ENCODE results near the gene SREBF2.

SREBF2 gene

DNA sequence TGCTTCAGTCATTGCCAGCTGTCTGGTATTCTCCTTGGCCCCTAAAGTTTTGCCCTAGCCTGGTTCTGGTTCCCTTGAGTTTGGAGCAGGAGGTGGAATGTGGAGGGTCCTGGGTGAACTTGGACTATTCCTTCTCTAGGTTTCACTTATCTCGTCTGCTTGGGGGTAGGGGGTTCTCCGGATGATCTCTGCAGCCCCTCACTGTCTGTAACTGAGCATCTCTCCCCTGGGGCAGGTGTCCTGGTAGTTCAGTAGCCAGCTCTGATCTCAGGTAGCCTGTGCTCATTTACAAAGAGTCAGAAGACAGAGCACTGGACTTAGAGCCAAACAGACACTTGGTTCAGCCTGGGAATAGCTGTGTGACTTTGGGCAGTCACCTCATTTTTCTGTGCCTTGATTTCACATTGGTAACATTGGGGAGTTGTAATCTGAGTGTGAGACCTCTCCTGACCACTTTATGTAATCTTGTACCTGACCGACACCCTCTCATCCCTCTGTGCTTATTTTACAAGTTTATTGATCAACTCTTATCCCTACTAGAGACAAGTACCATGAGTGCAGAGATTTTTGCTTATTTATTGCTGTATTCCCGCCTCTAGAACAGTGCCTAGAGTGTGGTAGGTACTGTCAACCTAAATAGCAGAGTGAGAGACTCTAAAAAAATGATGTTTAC lies 31.6 kb upstream of the SREBF2 start:
- TF ChIP-seq CTCF (IDR thresholded peaks at IDR 0.05; ENCODE audit: low read depth, low read length, missing control alignments): no peak
- DNase-seq (ENCODE audit: low read depth): no peak
- H3K4me3 ChIP-seq (ENCODE audit: low read depth, low read length): peak overlapping the region; percentile 88

DNA sequence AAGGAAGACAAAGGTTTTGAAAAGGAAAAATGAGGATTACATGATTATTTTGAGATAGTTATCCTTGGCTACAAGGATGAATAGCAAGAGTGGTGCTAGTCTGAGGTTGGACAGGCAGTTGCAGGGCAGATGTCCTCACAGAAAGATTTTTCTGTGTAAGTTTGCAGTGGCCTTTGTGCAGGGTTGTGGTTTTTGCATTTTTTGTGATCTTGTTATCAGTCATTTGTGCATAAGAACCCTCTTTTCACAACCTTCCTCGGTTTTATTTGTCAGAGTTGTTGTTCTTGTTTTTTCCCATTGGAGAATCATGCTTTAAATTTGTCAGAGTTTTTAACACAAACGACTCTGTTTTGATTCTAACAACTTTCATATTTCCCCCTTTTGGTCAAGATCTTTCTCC lies 31.0 kb upstream of the SREBF2 start:
- no peak for DNase-seq (ENCODE audit: low read depth)
- no peak for TF ChIP-seq CTCF (IDR thresholded peaks at IDR 0.05; ENCODE audit: low read depth, low read length, missing control alignments)
- H3K4me3 ChIP-seq (ENCODE audit: low read depth, low read length): peak overlapping the region; percentile 88

DNA sequence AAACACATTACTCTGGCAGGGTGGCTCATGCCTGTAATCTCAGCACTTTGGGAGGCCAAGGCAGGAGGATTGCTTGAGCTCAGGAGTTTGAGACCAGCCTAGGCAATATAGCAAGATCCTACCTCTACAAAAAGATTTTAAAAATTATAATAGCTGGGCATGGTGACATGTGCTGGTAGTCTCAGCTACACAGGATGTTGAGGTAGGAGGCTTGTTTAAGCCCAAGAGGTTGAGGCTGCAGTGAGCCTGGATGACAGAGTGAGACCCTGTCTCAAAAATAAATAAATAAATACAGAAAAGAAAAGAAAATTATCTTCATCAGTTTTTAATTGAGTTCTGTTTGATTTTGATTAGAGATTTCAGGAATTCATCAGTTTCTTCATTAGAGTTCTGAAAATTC lies 27.3 kb upstream of the SREBF2 start:
- no peak for TF ChIP-seq CTCF (IDR thresholded peaks at IDR 0.05; ENCODE audit: low read depth, low read length, missing control alignments)
- DNase-seq (ENCODE audit: low read depth): no peak
- no peak overlapping the region for H3K4me3 ChIP-seq (ENCODE audit: low read depth, low read length)

DNA sequence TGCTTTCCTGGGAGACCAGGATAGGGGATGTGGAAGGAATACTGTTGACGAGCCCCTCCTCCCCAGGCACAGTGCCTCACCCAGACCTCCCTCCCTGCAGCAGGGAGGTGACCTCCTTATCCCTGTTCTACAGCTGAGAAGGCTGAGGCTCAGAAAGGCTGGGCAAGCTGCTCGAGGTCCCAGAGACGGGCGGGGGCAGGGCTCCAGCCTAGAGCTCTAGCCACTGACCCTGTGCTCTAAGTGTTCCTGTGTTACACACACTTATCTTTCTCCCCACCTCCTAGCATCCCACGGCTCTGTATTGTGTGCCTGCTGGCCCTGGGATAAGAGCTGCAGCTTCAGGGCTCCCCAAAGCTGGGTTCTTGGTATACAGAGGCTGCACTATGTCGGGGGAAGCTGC lies 24.5 kb upstream of the SREBF2 start:
- TF ChIP-seq CTCF (IDR thresholded peaks at IDR 0.05; ENCODE audit: low read depth, low read length, missing control alignments): no peak
- DNase-seq (ENCODE audit: low read depth): no peak
- no peak overlapping the region for H3K4me3 ChIP-seq (ENCODE audit: low read depth, low read length)

- no peak for TF ChIP-seq CTCF (IDR thresholded peaks at IDR 0.05; ENCODE audit: low read depth, low read length, missing control alignments)
- no peak for DNase-seq (ENCODE audit: low read depth)
- no peak overlapping the region for H3K4me3 ChIP-seq (ENCODE audit: low read depth, low read length)
Measured at GRCh38 chr22:41810022-41810421, 22.9 kb upstream of the SREBF2 start.

GRCh38 chr22:41812805-41813545 lies 19.9 kb upstream of the SREBF2 start:
- no peak for DNase-seq (ENCODE audit: low read depth)
- TF ChIP-seq CTCF (IDR thresholded peaks at IDR 0.05; ENCODE audit: low read depth, low read length, missing control alignments): no peak
- H3K4me3 ChIP-seq (ENCODE audit: low read depth, low read length): no peak overlapping the region
